HG02588 (cell line): ENCODE results near the gene MLNR.

Source experiments
- ATAC-seq: cut with Tn5 transposase; IDR thresholded peaks from one replicate; pipeline ENCODE4 v1.9.1; 2021; ENCODE audit warnings: mild to moderate bottlenecking, moderate library complexity; ENCODE audit not compliant: unreplicated experiment

The MLNR gene

GRCh38 chr13:49225223-49226042 is 5.3 kb downstream of the MLNR start:
- ATAC-seq: no peak

GRCh38 chr13:49226613-49227012 is 6.5 kb downstream of the MLNR start:
- ATAC-seq: no peak

GRCh38 chr13:49234741-49235140 is 14.6 kb downstream of the MLNR start:
- ATAC-seq: no peak

- no peak for ATAC-seq
Observed at GRCh38 chr13:49235856-49236431, 15.8 kb downstream of the MLNR start.

- ATAC-seq: no peak
Observed at GRCh38 chr13:49238621-49239020, 18.5 kb downstream of the MLNR start.

- no peak for ATAC-seq
Observed at GRCh38 chr13:49240017-49240416, 19.9 kb downstream of the MLNR start.

- ATAC-seq: no peak
Observed at GRCh38 chr13:49241296-49241695, 21.2 kb downstream of the MLNR start.

- ATAC-seq: no peak
Observed at GRCh38 chr13:49245101-49245500, 25.0 kb downstream of the MLNR start.

- peak; percentile 23 for ATAC-seq
Observed at GRCh38 chr13:49246850-49247642, 26.9 kb downstream of the MLNR start.

- peak; percentile 96 for ATAC-seq
Observed at GRCh38 chr13:49247643-49248621, 27.8 kb downstream of the MLNR start, which contains the start of gene CDADC1. TSS of gene CDADC1 (plus strand) at chr13:49247925. CDS start at chr13:49248038, 113 bp downstream.

- no peak for ATAC-seq
Observed at GRCh38 chr13:49248622-49249002, 28.5 kb downstream of the MLNR start.

GRCh38 chr13:49251326-49251725 is 31.2 kb downstream of the MLNR start:
- ATAC-seq: no peak

- no peak for ATAC-seq
Observed at GRCh38 chr13:49253310-49253709, 33.2 kb downstream of the MLNR start.

- ATAC-seq: no peak
Observed at GRCh38 chr13:49254007-49254406, 33.9 kb downstream of the MLNR start.

- ATAC-seq: no peak
Observed at GRCh38 chr13:49256841-49257240, 36.7 kb downstream of the MLNR start.

GRCh38 chr13:49258089-49258796 is 38.1 kb downstream of the MLNR start:
- ATAC-seq: no peak

GRCh38 chr13:49259586-49259985 is 39.4 kb downstream of the MLNR start:
- no peak for ATAC-seq

- no peak for ATAC-seq
Observed at GRCh38 chr13:49262634-49263033, 42.5 kb downstream of the MLNR start.

GRCh38 chr13:49265822-49266221 is 45.7 kb downstream of the MLNR start:
- no peak for ATAC-seq

GRCh38 chr13:49271264-49271663 is 51.1 kb downstream of the MLNR start:
- ATAC-seq: no peak
